ENCODE measurements around the gene PTRHD1. TPM values are rescaled to one million over a fixed set of nuclear protein-coding genes. Genes with fewer than 3 reads are reported as not detected.

The PTRHD1 gene
- polyA plus RNA-seq, 1 of the 3 experiments (the other 2 are of a cell fraction) = 74.4 TPM

- no peaks in the 10 kb centered on the region for H3K9me2 ChIP-seq
- ChIA-PET CTCF (interaction anchor here (0.7 to 1.3 kb wide), 3 partner anchors 10 to 41 kb away, joined by 3 to 4 read pairs (median 3); no protein-coding TSS in a partner anchor), POLR2A (no interaction called here)
- H3K36me3 ChIP-seq (replicated peaks in 1 of 2; ENCODE audit: control insufficient read depth in 1 of 2, insufficient read depth in 2 of 2, low read length in 1 of 2) = no peaks in the 10 kb centered on the region
- no peak overlapping the region for H3K4me2 ChIP-seq
- H3K27ac ChIP-seq (ENCODE audit: low read depth in 2 of 2, low read length in 1 of 2) = no peak overlapping the region
- H3K4me1 ChIP-seq (ENCODE audit: control insufficient read depth in 1 of 2, insufficient read depth in 2 of 2, low read depth in 1 of 2, low read length in 1 of 2) = no peaks in the 10 kb centered on the region
- H2AFZ ChIP-seq (ENCODE audit: low read depth) = no peak overlapping the region
- no peaks in the 10 kb centered on the region for H3K27me3 ChIP-seq (ENCODE audit: insufficient read depth)
- DNase-seq = no peak
- no peak overlapping the region for H3K9ac ChIP-seq
- no peak overlapping the region for H3K4me3 ChIP-seq (ENCODE audit: low read depth in 2 of 2, low read length in 1 of 2)
- no peaks in the 10 kb centered on the region for H3F3A ChIP-seq (replicated peaks; ENCODE audit: insufficient read depth)
- H3K9me3 ChIP-seq = no peaks in the 10 kb centered on the region
- 100% methylated on average over 6 of the region's 6 CpGs for WGBS (ENCODE audit: low lambda C conversion rate)
- TF ChIP-seq, protein P1, sequence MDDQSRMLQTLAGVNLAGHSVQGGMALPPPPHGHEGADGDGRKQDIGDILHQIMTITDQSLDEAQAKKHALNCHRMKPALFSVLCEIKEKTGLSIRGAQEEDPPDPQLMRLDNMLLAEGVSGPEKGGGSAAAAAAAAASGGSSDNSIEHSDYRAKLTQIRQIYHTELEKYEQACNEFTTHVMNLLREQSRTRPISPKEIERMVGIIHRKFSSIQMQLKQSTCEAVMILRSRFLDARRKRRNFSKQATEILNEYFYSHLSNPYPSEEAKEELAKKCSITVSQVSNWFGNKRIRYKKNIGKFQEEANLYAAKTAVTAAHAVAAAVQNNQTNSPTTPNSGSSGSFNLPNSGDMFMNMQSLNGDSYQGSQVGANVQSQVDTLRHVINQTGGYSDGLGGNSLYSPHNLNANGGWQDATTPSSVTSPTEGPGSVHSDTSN (IDR thresholded peaks at IDR 0.05) = no peak
- TF ChIP-seq CHD2 (IDR thresholded peaks at IDR 0.05; ENCODE audit: low read length, partially characterized antibody) (no peak), RCOR1 (IDR thresholded peaks at IDR 0.05; ENCODE audit: low read length) (no peak), FOSL2 (IDR thresholded peaks at IDR 0.05; ENCODE audit: borderline replicate concordance, low read depth) (no peak), ELF1 (IDR thresholded peaks at IDR 0.05) (no peak), RAD21 (IDR thresholded peaks at IDR 0.05; ENCODE audit: low read length) (no peak), MXI1 (IDR thresholded peaks at IDR 0.05; ENCODE audit: low read depth, low read length) (no peak), RFX5 (IDR thresholded peaks at IDR 0.05; ENCODE audit: low read length) (no peak), YY1 (IDR thresholded peaks at IDR 0.05; ENCODE audit: low read depth) (no peak), TAF1 (IDR thresholded peaks at IDR 0.05; ENCODE audit: borderline replicate concordance, low read depth, low read length) (no peak), NRF1 (IDR thresholded peaks at IDR 0.05; ENCODE audit: low read depth, low read length) (no peak)
- TF ChIP-seq, protein P2, sequence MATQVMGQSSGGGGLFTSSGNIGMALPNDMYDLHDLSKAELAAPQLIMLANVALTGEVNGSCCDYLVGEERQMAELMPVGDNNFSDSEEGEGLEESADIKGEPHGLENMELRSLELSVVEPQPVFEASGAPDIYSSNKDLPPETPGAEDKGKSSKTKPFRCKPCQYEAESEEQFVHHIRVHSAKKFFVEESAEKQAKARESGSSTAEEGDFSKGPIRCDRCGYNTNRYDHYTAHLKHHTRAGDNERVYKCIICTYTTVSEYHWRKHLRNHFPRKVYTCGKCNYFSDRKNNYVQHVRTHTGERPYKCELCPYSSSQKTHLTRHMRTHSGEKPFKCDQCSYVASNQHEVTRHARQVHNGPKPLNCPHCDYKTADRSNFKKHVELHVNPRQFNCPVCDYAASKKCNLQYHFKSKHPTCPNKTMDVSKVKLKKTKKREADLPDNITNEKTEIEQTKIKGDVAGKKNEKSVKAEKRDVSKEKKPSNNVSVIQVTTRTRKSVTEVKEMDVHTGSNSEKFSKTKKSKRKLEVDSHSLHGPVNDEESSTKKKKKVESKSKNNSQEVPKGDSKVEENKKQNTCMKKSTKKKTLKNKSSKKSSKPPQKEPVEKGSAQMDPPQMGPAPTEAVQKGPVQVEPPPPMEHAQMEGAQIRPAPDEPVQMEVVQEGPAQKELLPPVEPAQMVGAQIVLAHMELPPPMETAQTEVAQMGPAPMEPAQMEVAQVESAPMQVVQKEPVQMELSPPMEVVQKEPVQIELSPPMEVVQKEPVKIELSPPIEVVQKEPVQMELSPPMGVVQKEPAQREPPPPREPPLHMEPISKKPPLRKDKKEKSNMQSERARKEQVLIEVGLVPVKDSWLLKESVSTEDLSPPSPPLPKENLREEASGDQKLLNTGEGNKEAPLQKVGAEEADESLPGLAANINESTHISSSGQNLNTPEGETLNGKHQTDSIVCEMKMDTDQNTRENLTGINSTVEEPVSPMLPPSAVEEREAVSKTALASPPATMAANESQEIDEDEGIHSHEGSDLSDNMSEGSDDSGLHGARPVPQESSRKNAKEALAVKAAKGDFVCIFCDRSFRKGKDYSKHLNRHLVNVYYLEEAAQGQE (IDR thresholded peaks at IDR 0.05; ENCODE audit: low read depth, low read length) = no peak
- TF ChIP-seq, protein P3, sequence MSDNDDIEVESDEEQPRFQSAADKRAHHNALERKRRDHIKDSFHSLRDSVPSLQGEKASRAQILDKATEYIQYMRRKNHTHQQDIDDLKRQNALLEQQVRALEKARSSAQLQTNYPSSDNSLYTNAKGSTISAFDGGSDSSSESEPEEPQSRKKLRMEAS (IDR thresholded peaks at IDR 0.05; ENCODE audit: low read depth) = no peak
- TF ChIP-seq, protein P4, sequence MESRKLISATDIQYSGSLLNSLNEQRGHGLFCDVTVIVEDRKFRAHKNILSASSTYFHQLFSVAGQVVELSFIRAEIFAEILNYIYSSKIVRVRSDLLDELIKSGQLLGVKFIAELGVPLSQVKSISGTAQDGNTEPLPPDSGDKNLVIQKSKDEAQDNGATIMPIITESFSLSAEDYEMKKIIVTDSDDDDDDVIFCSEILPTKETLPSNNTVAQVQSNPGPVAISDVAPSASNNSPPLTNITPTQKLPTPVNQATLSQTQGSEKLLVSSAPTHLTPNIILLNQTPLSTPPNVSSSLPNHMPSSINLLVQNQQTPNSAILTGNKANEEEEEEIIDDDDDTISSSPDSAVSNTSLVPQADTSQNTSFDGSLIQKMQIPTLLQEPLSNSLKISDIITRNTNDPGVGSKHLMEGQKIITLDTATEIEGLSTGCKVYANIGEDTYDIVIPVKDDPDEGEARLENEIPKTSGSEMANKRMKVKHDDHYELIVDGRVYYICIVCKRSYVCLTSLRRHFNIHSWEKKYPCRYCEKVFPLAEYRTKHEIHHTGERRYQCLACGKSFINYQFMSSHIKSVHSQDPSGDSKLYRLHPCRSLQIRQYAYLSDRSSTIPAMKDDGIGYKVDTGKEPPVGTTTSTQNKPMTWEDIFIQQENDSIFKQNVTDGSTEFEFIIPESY (IDR thresholded peaks at IDR 0.05; ENCODE audit: borderline replicate concordance, low read depth) = no peak
- H4K20me1 ChIP-seq (ENCODE audit: insufficient read depth) = no peaks in the 10 kb centered on the region
- H3K79me2 ChIP-seq (ENCODE audit: insufficient read depth) = no peaks in the 10 kb centered on the region
Observed at GRCh38 chr2:24785671-24786321, 7.4 kb downstream of the PTRHD1 start.
